ENCODE data around the gene KIF1B. TPM values are rescaled to one million over a fixed set of nuclear protein-coding genes. Genes with fewer than 3 reads are reported as not detected.

KIF1B gene
- total RNA-seq, 1 experiment from 2014 or later, result 70.1 TPM

- Mint-ChIP-seq H3K4me3 (no peak overlapping the region), H3K9me3 (no peaks in the 10 kb centered on the region), H3K27me3 (ENCODE audit: low read depth) (peaks cover 4% of the 10 kb centered on the region; the same call in 1 of the 2 replicates), H3K4me1 (peaks cover 18% of the 10 kb centered on the region), H3K27ac (no peak overlapping the region), H3K36me3 (no peaks in the 10 kb centered on the region)
- ATAC-seq (no peak), DNase-seq (ENCODE audit: low spot score) (no peak)
- ChIA-PET CTCF (no interaction called here), POLR2A (no interaction called here)
- TF ChIP-seq ATF1 (CRISPR knock-in tag; IDR thresholded peaks at IDR 0.05) (no peak), ERG (CRISPR knock-in tag; IDR thresholded peaks at IDR 0.05) (no peak), ZNF121 (CRISPR knock-in tag; IDR thresholded peaks at IDR 0.05) (no peak), MAX (CRISPR knock-in tag; IDR thresholded peaks at IDR 0.05) (no peak), NFATC4 (CRISPR knock-in tag; IDR thresholded peaks at IDR 0.05) (no peak), MYBL2 (CRISPR knock-in tag; IDR thresholded peaks at IDR 0.05) (no peak), ZNF317 (CRISPR knock-in tag; IDR thresholded peaks at IDR 0.05; ENCODE audit: borderline replicate concordance, low read depth) (no peak), FOXP1 (CRISPR knock-in tag; IDR thresholded peaks at IDR 0.05; ENCODE audit: borderline replicate concordance) (no peak)
- TF ChIP-seq, protein P1, sequence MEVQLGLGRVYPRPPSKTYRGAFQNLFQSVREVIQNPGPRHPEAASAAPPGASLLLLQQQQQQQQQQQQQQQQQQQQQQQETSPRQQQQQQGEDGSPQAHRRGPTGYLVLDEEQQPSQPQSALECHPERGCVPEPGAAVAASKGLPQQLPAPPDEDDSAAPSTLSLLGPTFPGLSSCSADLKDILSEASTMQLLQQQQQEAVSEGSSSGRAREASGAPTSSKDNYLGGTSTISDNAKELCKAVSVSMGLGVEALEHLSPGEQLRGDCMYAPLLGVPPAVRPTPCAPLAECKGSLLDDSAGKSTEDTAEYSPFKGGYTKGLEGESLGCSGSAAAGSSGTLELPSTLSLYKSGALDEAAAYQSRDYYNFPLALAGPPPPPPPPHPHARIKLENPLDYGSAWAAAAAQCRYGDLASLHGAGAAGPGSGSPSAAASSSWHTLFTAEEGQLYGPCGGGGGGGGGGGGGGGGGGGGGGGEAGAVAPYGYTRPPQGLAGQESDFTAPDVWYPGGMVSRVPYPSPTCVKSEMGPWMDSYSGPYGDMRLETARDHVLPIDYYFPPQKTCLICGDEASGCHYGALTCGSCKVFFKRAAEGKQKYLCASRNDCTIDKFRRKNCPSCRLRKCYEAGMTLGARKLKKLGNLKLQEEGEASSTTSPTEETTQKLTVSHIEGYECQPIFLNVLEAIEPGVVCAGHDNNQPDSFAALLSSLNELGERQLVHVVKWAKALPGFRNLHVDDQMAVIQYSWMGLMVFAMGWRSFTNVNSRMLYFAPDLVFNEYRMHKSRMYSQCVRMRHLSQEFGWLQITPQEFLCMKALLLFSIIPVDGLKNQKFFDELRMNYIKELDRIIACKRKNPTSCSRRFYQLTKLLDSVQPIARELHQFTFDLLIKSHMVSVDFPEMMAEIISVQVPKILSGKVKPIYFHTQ (CRISPR knock-in tag; IDR thresholded peaks at IDR 0.05), result no peak
- TF ChIP-seq, protein P2, sequence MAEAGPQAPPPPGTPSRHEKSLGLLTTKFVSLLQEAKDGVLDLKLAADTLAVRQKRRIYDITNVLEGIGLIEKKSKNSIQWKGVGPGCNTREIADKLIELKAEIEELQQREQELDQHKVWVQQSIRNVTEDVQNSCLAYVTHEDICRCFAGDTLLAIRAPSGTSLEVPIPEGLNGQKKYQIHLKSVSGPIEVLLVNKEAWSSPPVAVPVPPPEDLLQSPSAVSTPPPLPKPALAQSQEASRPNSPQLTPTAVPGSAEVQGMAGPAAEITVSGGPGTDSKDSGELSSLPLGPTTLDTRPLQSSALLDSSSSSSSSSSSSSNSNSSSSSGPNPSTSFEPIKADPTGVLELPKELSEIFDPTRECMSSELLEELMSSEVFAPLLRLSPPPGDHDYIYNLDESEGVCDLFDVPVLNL (CRISPR knock-in tag; IDR thresholded peaks at IDR 0.05; ENCODE audit: borderline replicate concordance, low read depth), result no peak
Measured at GRCh38 chr1:10207810-10208209, 2.6 kb upstream of the KIF1B start.

GRCh38 chr1:10208537-10208936, 1.8 kb upstream of the KIF1B start:
- DNase-seq (ENCODE audit: low spot score) (no peak), ATAC-seq (no peak)
- H3K36me3 Mint-ChIP-seq, result no peaks in the 10 kb centered on the region
- ChIA-PET CTCF (interaction anchor here (2.0 to 2.1 kb wide), 2 partner anchors 16 to 130 kb away, joined by 17 to 29 read pairs; no protein-coding TSS in a partner anchor), POLR2A (no interaction called here)
- H3K4me3 Mint-ChIP-seq, result peak overlapping the region; percentile 92; the same call in 1 of the 2 replicates
- no peak overlapping the region for H3K27ac Mint-ChIP-seq
- H3K9me3 Mint-ChIP-seq, result no peaks in the 10 kb centered on the region
- peaks cover 4% of the 10 kb centered on the region; the same call in 1 of the 2 replicates for H3K27me3 Mint-ChIP-seq (ENCODE audit: low read depth)
- peaks cover 23% of the 10 kb centered on the region for H3K4me1 Mint-ChIP-seq
- TF ChIP-seq ZNF317 (CRISPR knock-in tag; IDR thresholded peaks at IDR 0.05; ENCODE audit: borderline replicate concordance, low read depth) (no peak), TCF7 (CRISPR knock-in tag; IDR thresholded peaks at IDR 0.05; ENCODE audit: low read depth) (no peak), NR1H2 (CRISPR knock-in tag; IDR thresholded peaks at IDR 0.05) (no peak), ZNF263 (CRISPR knock-in tag; IDR thresholded peaks at IDR 0.05; ENCODE audit: low read depth) (no peak), NFYB (CRISPR knock-in tag; conservative IDR thresholded peaks at IDR 0.05; ENCODE audit: low read depth) (no peak), FOXJ3 (CRISPR knock-in tag; IDR thresholded peaks at IDR 0.05; ENCODE audit: borderline replicate concordance) (no peak), NR3C1 (CRISPR knock-in tag; conservative IDR thresholded peaks at IDR 0.05; ENCODE audit: low read depth) (no peak), GTF2I (CRISPR knock-in tag; conservative IDR thresholded peaks at IDR 0.05) (no peak), ATF2 (CRISPR knock-in tag; IDR thresholded peaks at IDR 0.05; ENCODE audit: borderline replicate concordance, low read depth) (no peak), ZBTB21 (CRISPR knock-in tag; IDR thresholded peaks at IDR 0.05; ENCODE audit: borderline replicate concordance) (no peak), ARID4B (CRISPR knock-in tag; IDR thresholded peaks at IDR 0.05; ENCODE audit: borderline replicate concordance) (no peak), JAZF1 (CRISPR knock-in tag; IDR thresholded peaks at IDR 0.05) (no peak), TEAD4 (CRISPR knock-in tag; IDR thresholded peaks at IDR 0.05) (no peak), ETV6 (CRISPR knock-in tag; IDR thresholded peaks at IDR 0.05) (no peak)
- TF ChIP-seq, protein P3, sequence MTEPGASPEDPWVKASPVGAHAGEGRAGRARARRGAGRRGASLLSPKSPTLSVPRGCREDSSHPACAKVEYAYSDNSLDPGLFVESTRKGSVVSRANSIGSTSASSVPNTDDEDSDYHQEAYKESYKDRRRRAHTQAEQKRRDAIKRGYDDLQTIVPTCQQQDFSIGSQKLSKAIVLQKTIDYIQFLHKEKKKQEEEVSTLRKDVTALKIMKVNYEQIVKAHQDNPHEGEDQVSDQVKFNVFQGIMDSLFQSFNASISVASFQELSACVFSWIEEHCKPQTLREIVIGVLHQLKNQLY (CRISPR knock-in tag; IDR thresholded peaks at IDR 0.05), result no peak
